GM12892 (cell line): ENCODE results near the gene OR2J1.

Experiments used
- POLR2A ChIP-seq: IDR thresholded peaks from 2 replicates; pipeline ENCODE4 v1.6.1; 2011; ENCODE audit warnings: low read depth, low read length, control low read depth
- POLR2AphosphoS5 ChIP-seq: IDR thresholded peaks from 2 replicates; pipeline ENCODE4 v1.6.1; 2011; ENCODE audit warnings: low read depth, low read length, control low read depth
- TAF1 ChIP-seq: IDR thresholded peaks from 2 replicates; pipeline ENCODE4 v1.6.1; 2011; ENCODE audit warnings: low read depth, mild to moderate bottlenecking, control low read depth, low read length, borderline replicate concordance

DNA sequence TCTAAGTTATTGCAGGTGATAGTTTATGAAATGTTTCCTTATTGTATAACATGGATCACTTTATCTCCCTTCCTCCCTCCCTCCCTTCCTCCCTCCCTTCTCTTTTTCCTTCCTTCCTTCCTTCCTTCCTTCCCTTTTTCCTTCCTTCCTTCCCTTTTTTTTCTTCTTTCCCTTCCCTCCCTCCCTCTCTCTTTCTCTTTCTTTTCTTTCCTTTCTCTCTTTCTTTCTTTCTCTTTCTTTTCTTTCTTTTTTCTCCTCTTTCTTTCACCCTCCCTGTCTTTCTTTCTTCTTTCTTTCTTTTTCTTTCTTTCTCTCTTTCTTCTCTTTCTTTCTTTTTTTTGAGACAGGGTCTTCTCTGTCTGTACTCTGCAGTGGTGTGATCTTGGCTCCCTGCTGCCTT is 18.0 kb upstream of the OR2J1 start:
- TF ChIP-seq POLR2A (no peak), POLR2AphosphoS5 (no peak), TAF1 (no peak)
